ENCODE measurements around the gene CALU. TPM values are rescaled to one million over a fixed set of nuclear protein-coding genes. Genes with fewer than 3 reads are reported as not detected.

CALU gene
- polyA plus RNA-seq, 1 donor (not counting 4 experiments of a cell fraction or from before 2014, with no cell fraction given) = 155 TPM

DNA sequence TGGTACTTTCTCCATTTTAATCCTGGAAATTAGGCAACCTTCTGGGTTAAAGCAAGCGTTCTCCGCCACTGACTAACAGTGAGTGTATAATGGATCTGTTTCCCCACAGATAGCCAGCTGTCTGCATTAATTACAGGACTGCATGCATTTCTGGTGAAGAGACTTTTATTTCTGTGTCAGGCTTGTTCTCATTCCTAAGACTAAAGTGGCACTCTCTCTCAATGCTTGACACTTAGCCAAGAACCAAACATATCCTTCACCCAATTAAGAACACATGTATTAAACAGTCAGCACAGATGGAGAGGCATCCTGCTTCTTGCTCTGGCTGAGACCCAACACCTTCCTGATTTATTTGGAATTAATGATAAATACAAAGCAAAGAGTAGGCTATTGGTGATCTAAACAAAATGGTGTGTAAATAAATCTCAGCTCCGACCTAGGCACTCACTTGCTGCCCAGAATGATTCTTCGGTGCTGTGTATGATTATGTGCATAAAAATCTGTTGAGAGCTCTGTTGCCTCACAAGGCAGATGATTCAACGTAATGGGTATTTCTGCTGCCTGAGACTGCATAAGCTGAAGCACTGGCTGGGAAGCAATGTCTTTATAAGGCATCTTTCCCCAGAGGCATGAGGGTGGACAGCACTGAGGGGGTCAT is 16.8 kb downstream of the CALU start:
- Histone ChIP-seq H3K4me3 (ENCODE audit: control insufficient read depth in 2 of 3, extremely low read depth in 1 of 3, insufficient read depth in 2 of 3, low read depth in 1 of 3, low read length in 3 of 3) (no peak overlapping the region), H3K79me2 (ENCODE audit: control insufficient read depth, insufficient read depth, low read length) (peaks cover 46% of the 10 kb centered on the region), H3K36me3 (ENCODE audit: control insufficient read depth in 2 of 2, extremely low read depth in 1 of 2, insufficient read depth in 2 of 2, low read length in 2 of 2) (peaks cover 24 to 37% of the 10 kb centered on the region in 2 experiments), H4K20me1 (ENCODE audit: control insufficient read depth, extremely low read depth, insufficient read depth, low read length) (peaks cover 11% of the 10 kb centered on the region), H3K9me3 (ENCODE audit: control insufficient read depth, low read depth, low read length) (no peaks in the 10 kb centered on the region), H3K4me2 (ENCODE audit: control insufficient read depth, extremely low read depth, insufficient read depth, low read depth, low read length) (no peak overlapping the region), H3K27ac (ENCODE audit: control insufficient read depth, insufficient read depth, low read length) (no peak overlapping the region), H2AFZ (ENCODE audit: control insufficient read depth, low read length) (no peak overlapping the region), H3K9ac (ENCODE audit: control insufficient read depth, extremely low read depth, insufficient read depth, low read length) (no peak overlapping the region), H3K27me3 (ENCODE audit: control insufficient read depth, extremely low read depth, insufficient read depth, low read length) (no peaks in the 10 kb centered on the region), H3K4me1 (ENCODE audit: control insufficient read depth, extremely low read depth, insufficient read depth, low read length) (no peaks in the 10 kb centered on the region), H3K9me1 (ENCODE audit: control insufficient read depth, extremely low read depth, insufficient read depth, low read length) (no peaks in the 10 kb centered on the region)
- dilution Hi-C loops (cut with MboI; ENCODE audit: extremely low pct_ligation_motif_present, low sequenced_read_pairs) = no loop called here
- FAIRE-seq (no peak), DNase-seq (ENCODE audit: low read depth, low spot score) (no peak)
- TF ChIP-seq, protein P1, sequence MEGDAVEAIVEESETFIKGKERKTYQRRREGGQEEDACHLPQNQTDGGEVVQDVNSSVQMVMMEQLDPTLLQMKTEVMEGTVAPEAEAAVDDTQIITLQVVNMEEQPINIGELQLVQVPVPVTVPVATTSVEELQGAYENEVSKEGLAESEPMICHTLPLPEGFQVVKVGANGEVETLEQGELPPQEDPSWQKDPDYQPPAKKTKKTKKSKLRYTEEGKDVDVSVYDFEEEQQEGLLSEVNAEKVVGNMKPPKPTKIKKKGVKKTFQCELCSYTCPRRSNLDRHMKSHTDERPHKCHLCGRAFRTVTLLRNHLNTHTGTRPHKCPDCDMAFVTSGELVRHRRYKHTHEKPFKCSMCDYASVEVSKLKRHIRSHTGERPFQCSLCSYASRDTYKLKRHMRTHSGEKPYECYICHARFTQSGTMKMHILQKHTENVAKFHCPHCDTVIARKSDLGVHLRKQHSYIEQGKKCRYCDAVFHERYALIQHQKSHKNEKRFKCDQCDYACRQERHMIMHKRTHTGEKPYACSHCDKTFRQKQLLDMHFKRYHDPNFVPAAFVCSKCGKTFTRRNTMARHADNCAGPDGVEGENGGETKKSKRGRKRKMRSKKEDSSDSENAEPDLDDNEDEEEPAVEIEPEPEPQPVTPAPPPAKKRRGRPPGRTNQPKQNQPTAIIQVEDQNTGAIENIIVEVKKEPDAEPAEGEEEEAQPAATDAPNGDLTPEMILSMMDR (optimal IDR thresholded peaks at IDR 0.05 in 1 of 3, IDR thresholded peaks at IDR 0.05 in 1 of 3, conservative IDR thresholded peaks at IDR 0.05 in 1 of 3; ENCODE audit: extremely low read depth in 1 of 3, insufficient read depth in 2 of 3, low read length in 3 of 3) = no peak
- TF ChIP-seq EZH2 (IDR thresholded peaks at IDR 0.05; ENCODE audit: low read length) = no peak

DNA sequence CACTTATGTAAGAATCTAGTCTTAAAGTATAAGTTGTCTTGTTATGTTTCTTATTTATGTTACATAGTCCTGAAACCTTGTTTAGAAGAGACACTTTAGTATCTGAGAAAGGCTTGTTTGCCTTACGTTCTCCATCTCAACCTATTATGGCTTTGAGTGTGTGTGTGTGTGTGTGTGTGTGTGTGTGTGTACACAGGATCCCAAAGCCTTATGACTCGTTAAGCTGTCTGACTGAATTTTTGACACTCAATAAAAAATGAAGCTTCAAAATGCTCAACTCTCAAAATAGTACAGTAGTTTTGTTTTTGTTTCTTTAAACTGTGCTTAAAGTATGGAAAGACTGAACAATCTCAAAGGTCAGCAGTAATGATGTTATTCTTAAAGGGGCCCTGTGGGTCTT is 18.0 kb downstream of the CALU start:
- Histone ChIP-seq H3K36me3 (ENCODE audit: control insufficient read depth in 2 of 2, extremely low read depth in 1 of 2, insufficient read depth in 2 of 2, low read length in 2 of 2) (peaks cover 31 to 36% of the 10 kb centered on the region in 2 experiments), H3K9ac (ENCODE audit: control insufficient read depth, extremely low read depth, insufficient read depth, low read length) (no peak overlapping the region), H3K9me3 (ENCODE audit: control insufficient read depth, low read depth, low read length) (no peaks in the 10 kb centered on the region), H3K4me1 (ENCODE audit: control insufficient read depth, extremely low read depth, insufficient read depth, low read length) (no peaks in the 10 kb centered on the region), H3K27ac (ENCODE audit: control insufficient read depth, insufficient read depth, low read length) (no peak overlapping the region), H3K4me3 (ENCODE audit: control insufficient read depth in 2 of 3, extremely low read depth in 1 of 3, insufficient read depth in 2 of 3, low read depth in 1 of 3, low read length in 3 of 3) (no peak overlapping the region), H2AFZ (ENCODE audit: control insufficient read depth, low read length) (no peak overlapping the region), H3K9me1 (ENCODE audit: control insufficient read depth, extremely low read depth, insufficient read depth, low read length) (no peaks in the 10 kb centered on the region), H4K20me1 (ENCODE audit: control insufficient read depth, extremely low read depth, insufficient read depth, low read length) (peaks cover 11% of the 10 kb centered on the region), H3K79me2 (ENCODE audit: control insufficient read depth, insufficient read depth, low read length) (peaks cover 38% of the 10 kb centered on the region), H3K27me3 (ENCODE audit: control insufficient read depth, extremely low read depth, insufficient read depth, low read length) (no peaks in the 10 kb centered on the region), H3K4me2 (ENCODE audit: control insufficient read depth, extremely low read depth, insufficient read depth, low read depth, low read length) (no peak overlapping the region)
- no peak for TF ChIP-seq EZH2 (IDR thresholded peaks at IDR 0.05; ENCODE audit: low read length)
- TF ChIP-seq, protein P1 (optimal IDR thresholded peaks at IDR 0.05 in 1 of 3, IDR thresholded peaks at IDR 0.05 in 1 of 3, conservative IDR thresholded peaks at IDR 0.05 in 1 of 3; ENCODE audit: extremely low read depth in 1 of 3, insufficient read depth in 2 of 3, low read length in 3 of 3) = no peak
- DNase-seq (ENCODE audit: low read depth, low spot score) = no peak
- FAIRE-seq = no peak
- dilution Hi-C loops (cut with MboI; ENCODE audit: extremely low pct_ligation_motif_present, low sequenced_read_pairs) = no loop called here

All from keratinocyte (primary cell).